HG03039 (cell line): ENCODE measurements around the gene ZNF785.

ENCODE experiments used
- ATAC-seq: cut with Tn5 transposase; IDR thresholded peaks from one replicate; pipeline ENCODE4 v1.9.1; 2021; ENCODE audit warnings: mild to moderate bottlenecking, moderate library complexity; ENCODE audit not compliant: unreplicated experiment

The ZNF785 gene

GRCh38 chr16:30567160-30567990 lies 18.1 kb downstream of the ZNF785 start:
- no peak for ATAC-seq

- ATAC-seq, result no peak
Measured at GRCh38 chr16:30566531-30566930, 19.0 kb downstream of the ZNF785 start.

GRCh38 chr16:30565984-30566383 lies 19.5 kb downstream of the ZNF785 start:
- no peak for ATAC-seq

- ATAC-seq, result no peak
Measured at GRCh38 chr16:30565526-30565925, 20.0 kb downstream of the ZNF785 start.

- no peak for ATAC-seq
Measured at GRCh38 chr16:30562021-30562420, 23.5 kb downstream of the ZNF785 start.

GRCh38 chr16:30561089-30561816 lies 24.2 kb downstream of the ZNF785 start:
- ATAC-seq, result no peak

GRCh38 chr16:30559690-30560089 lies 25.8 kb downstream of the ZNF785 start:
- no peak for ATAC-seq

GRCh38 chr16:30558789-30559377 lies 26.6 kb downstream of the ZNF785 start:
- ATAC-seq, result no peak

GRCh38 chr16:30557957-30558788 lies 27.3 kb downstream of the ZNF785 start, which contains the start of gene ZNF764:
ZNF764 (minus strand) TSS chr16:30558374; CDS start chr16:30558182, 192 bp downstream.
- peak; percentile 81 for ATAC-seq

GRCh38 chr16:30557707-30557956 lies 27.9 kb downstream of the ZNF785 start:
- peak; percentile 2 for ATAC-seq

- no peak for ATAC-seq
Measured at GRCh38 chr16:30556125-30556473, 29.4 kb downstream of the ZNF785 start.

GRCh38 chr16:30555315-30556124 lies 30.0 kb downstream of the ZNF785 start:
- no peak for ATAC-seq

GRCh38 chr16:30554557-30555314 lies 30.8 kb downstream of the ZNF785 start:
- ATAC-seq, result no peak

- ATAC-seq, result no peak
Measured at GRCh38 chr16:30553393-30553899, 32.1 kb downstream of the ZNF785 start.

- no peak for ATAC-seq
Measured at GRCh38 chr16:30552956-30553355, 32.5 kb downstream of the ZNF785 start.

- ATAC-seq, result no peak
Measured at GRCh38 chr16:30551781-30552180, 33.7 kb downstream of the ZNF785 start.

- ATAC-seq, result no peak
Measured at GRCh38 chr16:30548416-30549253, 36.9 kb downstream of the ZNF785 start.

GRCh38 chr16:30546115-30546514 lies 39.4 kb downstream of the ZNF785 start:
- ATAC-seq, result no peak

GRCh38 chr16:30543067-30543466 lies 42.4 kb downstream of the ZNF785 start:
- no peak for ATAC-seq
